Measurements from ENCODE around the gene FAM217B. TPM values are rescaled to one million over a fixed set of nuclear protein-coding genes. Genes with fewer than 3 reads are reported as not detected.

Gene FAM217B
- total RNA-seq, 1 donor from 2014 or later, result 12.8 TPM

- intact Hi-C loops (cut with DNase I), result no loop called here
These were observed 31.3 kb upstream of the FAM217B start for GRCh38 chr20:59908855-59909254.

DNA sequence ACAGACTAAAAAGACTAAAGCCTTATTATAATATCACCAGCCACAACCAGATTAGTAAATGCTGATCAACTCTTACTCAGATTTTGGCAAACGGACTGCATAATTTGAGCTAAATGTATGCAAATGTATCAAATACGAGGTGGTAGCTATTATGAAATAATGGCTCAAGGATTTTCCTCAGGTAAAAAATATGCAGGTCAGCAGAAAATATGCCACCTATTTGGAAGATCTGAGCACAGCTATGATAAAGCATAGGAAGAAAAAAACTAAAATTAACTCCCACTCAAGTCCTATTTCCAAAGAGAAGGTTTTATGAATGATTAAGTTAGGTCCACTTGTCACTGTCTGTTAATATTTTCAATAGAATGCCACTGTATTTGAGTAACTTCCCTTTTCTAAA, 29.1 kb upstream of the FAM217B start:
- no peaks in the 10 kb centered on the region for H3K36me3 ChIP-seq

More at GRCh38 chr20:59908855-59909254, 31.3 kb upstream of the FAM217B start:
- no peak for DNase-seq (ENCODE audit: extremely low spot score in 2 of 2)
- Histone ChIP-seq H3K4me1 (no peaks in the 10 kb centered on the region), H3K9me3 (no peaks in the 10 kb centered on the region), H3K27me3 (no peaks in the 10 kb centered on the region), H3K36me3 (no peaks in the 10 kb centered on the region), H3K4me3 (no peak overlapping the region), H3K27ac (no peak overlapping the region)
- TF ChIP-seq, protein P1, sequence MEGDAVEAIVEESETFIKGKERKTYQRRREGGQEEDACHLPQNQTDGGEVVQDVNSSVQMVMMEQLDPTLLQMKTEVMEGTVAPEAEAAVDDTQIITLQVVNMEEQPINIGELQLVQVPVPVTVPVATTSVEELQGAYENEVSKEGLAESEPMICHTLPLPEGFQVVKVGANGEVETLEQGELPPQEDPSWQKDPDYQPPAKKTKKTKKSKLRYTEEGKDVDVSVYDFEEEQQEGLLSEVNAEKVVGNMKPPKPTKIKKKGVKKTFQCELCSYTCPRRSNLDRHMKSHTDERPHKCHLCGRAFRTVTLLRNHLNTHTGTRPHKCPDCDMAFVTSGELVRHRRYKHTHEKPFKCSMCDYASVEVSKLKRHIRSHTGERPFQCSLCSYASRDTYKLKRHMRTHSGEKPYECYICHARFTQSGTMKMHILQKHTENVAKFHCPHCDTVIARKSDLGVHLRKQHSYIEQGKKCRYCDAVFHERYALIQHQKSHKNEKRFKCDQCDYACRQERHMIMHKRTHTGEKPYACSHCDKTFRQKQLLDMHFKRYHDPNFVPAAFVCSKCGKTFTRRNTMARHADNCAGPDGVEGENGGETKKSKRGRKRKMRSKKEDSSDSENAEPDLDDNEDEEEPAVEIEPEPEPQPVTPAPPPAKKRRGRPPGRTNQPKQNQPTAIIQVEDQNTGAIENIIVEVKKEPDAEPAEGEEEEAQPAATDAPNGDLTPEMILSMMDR (IDR thresholded peaks at IDR 0.05), result no peak
- TF ChIP-seq POLR2AphosphoS5 (IDR thresholded peaks at IDR 0.05; ENCODE audit: insufficient read depth in 1 of 2, low read depth in 1 of 2), result no peak
- no peak for TF ChIP-seq POLR2A (IDR thresholded peaks at IDR 0.05)

GRCh38 chr20:59912609-59913008, 27.6 kb upstream of the FAM217B start:
- intact Hi-C loops (cut with DNase I), result no loop called here
- Histone ChIP-seq H3K36me3 (no peaks in the 10 kb centered on the region), H3K27me3 (no peaks in the 10 kb centered on the region), H3K4me1 (no peaks in the 10 kb centered on the region), H3K4me3 (no peak overlapping the region), H3K9me3 (no peaks in the 10 kb centered on the region), H3K27ac (no peak overlapping the region)
- TF ChIP-seq, protein P1 (IDR thresholded peaks at IDR 0.05), result no peak
- no peak for TF ChIP-seq POLR2A (IDR thresholded peaks at IDR 0.05)
- DNase-seq (ENCODE audit: extremely low spot score in 2 of 2), result no peak

More for the DNA sequence above, 29.1 kb upstream of the FAM217B start:
- H3K9me3 ChIP-seq, result no peaks in the 10 kb centered on the region
- H3K27ac ChIP-seq, result no peak overlapping the region
- DNase-seq (ENCODE audit: extremely low spot score in 2 of 2), result no peak
- no peak overlapping the region for H3K4me3 ChIP-seq
- TF ChIP-seq POLR2AphosphoS5 (IDR thresholded peaks at IDR 0.05; ENCODE audit: insufficient read depth in 1 of 2, low read depth in 1 of 2) (no peak), POLR2A (IDR thresholded peaks at IDR 0.05) (no peak)
- TF ChIP-seq, protein P1 (IDR thresholded peaks at IDR 0.05), result no peak
- no peaks in the 10 kb centered on the region for H3K27me3 ChIP-seq
- H3K4me1 ChIP-seq, result no peaks in the 10 kb centered on the region
- intact Hi-C loops (cut with DNase I), result no loop called here

DNA sequence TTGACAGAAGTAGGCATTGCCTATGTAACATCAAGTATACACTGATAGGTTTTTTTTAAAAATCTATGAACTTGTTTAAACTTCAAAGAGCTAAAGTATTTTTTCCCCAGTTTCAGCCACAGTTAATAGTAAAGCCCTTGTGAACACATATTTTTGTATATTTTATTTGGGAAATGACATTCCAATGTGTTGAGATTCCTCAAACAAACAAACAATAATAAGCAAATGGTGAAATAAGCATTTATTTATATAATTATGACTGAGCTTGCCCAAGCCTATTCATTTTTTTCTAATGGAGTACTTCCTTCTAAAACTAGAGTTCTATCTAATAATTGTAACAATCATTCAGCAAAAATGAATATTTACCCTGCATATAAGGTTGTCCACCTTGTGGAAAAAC, 19.2 kb upstream of the FAM217B start:
- H3K4me3 ChIP-seq, result no peak overlapping the region
- H3K9me3 ChIP-seq, result no peaks in the 10 kb centered on the region
- intact Hi-C loops (cut with DNase I), result no loop called here
- TF ChIP-seq POLR2AphosphoS5 (IDR thresholded peaks at IDR 0.05; ENCODE audit: insufficient read depth in 1 of 2, low read depth in 1 of 2) (no peak), POLR2A (IDR thresholded peaks at IDR 0.05) (no peak)
- TF ChIP-seq, protein P1 (IDR thresholded peaks at IDR 0.05), result no peak
- H3K27me3 ChIP-seq, result no peaks in the 10 kb centered on the region
- no peaks in the 10 kb centered on the region for H3K4me1 ChIP-seq
- H3K36me3 ChIP-seq, result no peaks in the 10 kb centered on the region
- no peak for DNase-seq (ENCODE audit: extremely low spot score in 2 of 2)
- no peak overlapping the region for H3K27ac ChIP-seq

DNA sequence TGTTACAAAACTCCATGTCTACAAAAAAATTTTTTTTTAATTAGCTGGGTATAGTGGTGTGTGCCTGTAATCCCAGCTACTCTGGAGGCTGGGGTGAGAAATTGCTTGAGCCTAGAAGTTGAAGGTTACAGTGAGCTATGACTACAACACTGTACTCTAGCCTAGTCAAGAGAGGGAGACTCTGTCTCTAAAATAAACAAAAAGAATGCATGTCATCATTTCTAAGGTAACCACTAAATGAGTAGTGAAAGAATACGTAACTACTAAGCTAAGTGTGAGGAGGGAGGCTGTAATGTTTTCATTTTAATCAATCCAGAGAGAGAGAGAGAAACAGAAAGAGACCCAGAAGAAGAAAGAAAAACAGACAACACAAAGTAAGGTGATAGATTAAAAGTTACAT, 16.7 kb upstream of the FAM217B start:
- Histone ChIP-seq H3K27me3 (no peaks in the 10 kb centered on the region), H3K4me1 (no peaks in the 10 kb centered on the region), H3K27ac (no peak overlapping the region), H3K36me3 (no peaks in the 10 kb centered on the region), H3K4me3 (no peak overlapping the region), H3K9me3 (no peaks in the 10 kb centered on the region)
- intact Hi-C loops (cut with DNase I), result no loop called here
- TF ChIP-seq, protein P1 (IDR thresholded peaks at IDR 0.05), result no peak
- TF ChIP-seq POLR2AphosphoS5 (IDR thresholded peaks at IDR 0.05; ENCODE audit: insufficient read depth in 1 of 2, low read depth in 1 of 2) (no peak), POLR2A (IDR thresholded peaks at IDR 0.05) (no peak)
- DNase-seq (ENCODE audit: extremely low spot score in 2 of 2), result no peak
